ENCODE results near the gene DNAJB9.

GRCh38 chr7:108533712-108534111 lies 36.0 kb upstream of the DNAJB9 start:
- TF ChIP-seq POLR2A (IDR thresholded peaks at IDR 0.05) (no peak), CTCF (IDR thresholded peaks at IDR 0.05) (no peak), POLR2AphosphoS5 (IDR thresholded peaks at IDR 0.05) (no peak)
